ENCODE measurements around the gene ENGASE. TPM values are rescaled to one million over a fixed set of nuclear protein-coding genes. Genes with fewer than 3 reads are reported as not detected.
A peak's percentile ranks its signal among the peaks of the same experiment; 100 is the strongest.

The ENGASE gene
- total and polyA plus RNA-seq, 2 of the 4 experiments (the other 2 are of a cell fraction), result 3.9 to 12.1 TPM

DNA sequence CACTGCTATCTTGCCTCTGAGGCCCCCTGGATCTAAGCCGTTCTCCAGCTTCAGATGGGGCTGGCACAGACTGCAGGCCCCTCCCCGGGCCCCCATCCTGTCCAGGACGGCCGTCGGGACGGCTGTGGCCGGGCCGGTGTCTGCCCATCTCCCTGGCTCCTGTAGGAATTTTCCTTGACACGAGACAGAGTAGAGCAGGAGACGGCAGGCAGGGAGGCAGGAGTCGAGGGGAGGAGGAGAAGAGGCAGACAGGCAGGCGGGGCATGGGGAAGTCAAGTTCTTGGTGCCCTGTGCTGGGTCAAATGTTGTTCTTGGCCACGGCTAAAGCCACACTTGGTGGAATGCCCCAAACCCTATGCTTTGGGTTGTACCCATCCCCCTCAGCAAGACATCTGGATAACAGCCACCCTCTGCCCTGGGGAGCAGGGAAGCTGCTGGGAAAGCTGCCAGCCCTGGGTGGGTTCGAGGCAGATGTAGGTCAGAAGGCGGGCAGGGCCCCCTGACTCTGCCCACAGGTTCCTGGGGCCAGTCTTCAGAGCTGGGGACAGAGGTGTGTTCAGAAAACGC is 46.6 kb upstream of the ENGASE start:
- in situ Hi-C loops (cut with MboI; ENCODE audit: low sequenced_read_pairs), result no loop called here
- ATAC-seq (ENCODE audit: low read depth) (peak; percentile 3), DNase-seq (no peak)
- Histone ChIP-seq H2BK120ac (ENCODE audit: low read depth, low read length) (peak overlapping the region; percentile 92), H4K5ac (ENCODE audit: low read depth, low read length) (peak overlapping the region; percentile 88; the same call in 1 of the 2 replicates), H3K9me3 (ENCODE audit: control insufficient read depth, insufficient read depth, low read length) (no peaks in the 10 kb centered on the region), H3K23ac (ENCODE audit: low read depth, low read length) (no peak overlapping the region; the same call in 1 of the 2 replicates), H3K4me3 (ENCODE audit: insufficient read depth, low read depth, low read length) (no peak overlapping the region), H4K91ac (ENCODE audit: insufficient read depth, low read depth, low read length) (peak overlapping the region; percentile 79), H3K56ac (ENCODE audit: extremely low read depth, insufficient read depth, low read length) (no peak overlapping the region), H3K9ac (ENCODE audit: low read depth, low read length) (0 out of 2 replicates have a peak overlapping the region, but pooled peaks have one; percentile 0), H2AFZ (replicated peaks; ENCODE audit: low read length, poor library complexity) (peak overlapping the region; percentile 58), H3K18ac (ENCODE audit: low read depth, low read length) (peak overlapping the region; percentile 87), H4K8ac (ENCODE audit: low read depth in 2 of 2, low read length in 2 of 2) (peak overlapping the region; percentile 71 to 88; a peak in 2 of 4 replicates), H3K4me1 (ENCODE audit: control insufficient read depth, insufficient read depth, low read length) (peaks cover 27% of the 10 kb centered on the region), H2BK20ac (ENCODE audit: low read depth, low read length) (peak overlapping the region; percentile 93), H3K9me1 (ENCODE audit: insufficient read depth, low read length) (peaks cover 25% of the 10 kb centered on the region), H3K27me3 (ENCODE audit: control insufficient read depth, insufficient read depth, low read length) (no peaks in the 10 kb centered on the region), H3K4ac (ENCODE audit: low read depth, low read length) (peak overlapping the region; percentile 82), H2AK9ac (replicated peaks; ENCODE audit: low read depth, low read length, poor library complexity) (peak overlapping the region; percentile 59), H2BK5ac (ENCODE audit: low read depth, low read length, poor library complexity, severe bottlenecking) (no peak overlapping the region), H3K4me2 (ENCODE audit: low read depth, low read length) (no peak overlapping the region; the same call in 1 of the 2 replicates), H2BK15ac (ENCODE audit: low read depth, low read length) (peak overlapping the region; percentile 82; the same call in 2 of the 3 replicates), H4K20me1 (ENCODE audit: insufficient read depth, low read length) (no peaks in the 10 kb centered on the region), H2AK5ac (ENCODE audit: low read depth, low read length) (peak overlapping the region; percentile 96), H3K14ac (replicated peaks; ENCODE audit: low read depth, low read length) (peak overlapping the region; percentile 38; the same call in 1 of the 2 replicates), H3K27ac (ENCODE audit: insufficient read depth, low read length) (no peak overlapping the region; the same call in 1 of the 2 replicates), H3K79me1 (ENCODE audit: low read depth in 1 of 2, low read length in 2 of 2) (peaks cover 7 to 31% of the 10 kb centered on the region in 2 experiments; a peak in 2 of 4 replicates), H3K36me3 (ENCODE audit: control insufficient read depth, insufficient read depth, low read length) (no peaks in the 10 kb centered on the region)
- TF ChIP-seq, protein P1, sequence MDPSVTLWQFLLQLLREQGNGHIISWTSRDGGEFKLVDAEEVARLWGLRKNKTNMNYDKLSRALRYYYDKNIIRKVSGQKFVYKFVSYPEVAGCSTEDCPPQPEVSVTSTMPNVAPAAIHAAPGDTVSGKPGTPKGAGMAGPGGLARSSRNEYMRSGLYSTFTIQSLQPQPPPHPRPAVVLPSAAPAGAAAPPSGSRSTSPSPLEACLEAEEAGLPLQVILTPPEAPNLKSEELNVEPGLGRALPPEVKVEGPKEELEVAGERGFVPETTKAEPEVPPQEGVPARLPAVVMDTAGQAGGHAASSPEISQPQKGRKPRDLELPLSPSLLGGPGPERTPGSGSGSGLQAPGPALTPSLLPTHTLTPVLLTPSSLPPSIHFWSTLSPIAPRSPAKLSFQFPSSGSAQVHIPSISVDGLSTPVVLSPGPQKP (IDR thresholded peaks at IDR 0.05; ENCODE audit: borderline replicate concordance, low read depth, low read length), result no peak
- TF ChIP-seq BHLHE40 (IDR thresholded peaks at IDR 0.05; ENCODE audit: low read depth, low read length), result no peak
- TF ChIP-seq, protein P2, sequence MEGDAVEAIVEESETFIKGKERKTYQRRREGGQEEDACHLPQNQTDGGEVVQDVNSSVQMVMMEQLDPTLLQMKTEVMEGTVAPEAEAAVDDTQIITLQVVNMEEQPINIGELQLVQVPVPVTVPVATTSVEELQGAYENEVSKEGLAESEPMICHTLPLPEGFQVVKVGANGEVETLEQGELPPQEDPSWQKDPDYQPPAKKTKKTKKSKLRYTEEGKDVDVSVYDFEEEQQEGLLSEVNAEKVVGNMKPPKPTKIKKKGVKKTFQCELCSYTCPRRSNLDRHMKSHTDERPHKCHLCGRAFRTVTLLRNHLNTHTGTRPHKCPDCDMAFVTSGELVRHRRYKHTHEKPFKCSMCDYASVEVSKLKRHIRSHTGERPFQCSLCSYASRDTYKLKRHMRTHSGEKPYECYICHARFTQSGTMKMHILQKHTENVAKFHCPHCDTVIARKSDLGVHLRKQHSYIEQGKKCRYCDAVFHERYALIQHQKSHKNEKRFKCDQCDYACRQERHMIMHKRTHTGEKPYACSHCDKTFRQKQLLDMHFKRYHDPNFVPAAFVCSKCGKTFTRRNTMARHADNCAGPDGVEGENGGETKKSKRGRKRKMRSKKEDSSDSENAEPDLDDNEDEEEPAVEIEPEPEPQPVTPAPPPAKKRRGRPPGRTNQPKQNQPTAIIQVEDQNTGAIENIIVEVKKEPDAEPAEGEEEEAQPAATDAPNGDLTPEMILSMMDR (conservative IDR thresholded peaks at IDR 0.05; ENCODE audit: low read depth, low read length), result no peak
- no peak for TF ChIP-seq POLR2A (IDR thresholded peaks at IDR 0.05; ENCODE audit: low read depth, low read length)
- no peak for TF ChIP-seq RAD21 (IDR thresholded peaks at IDR 0.05; ENCODE audit: low read length)
- no peak for TF ChIP-seq RFX5 (IDR thresholded peaks at IDR 0.05; ENCODE audit: low read depth, low read length)
- TF ChIP-seq, protein P3, sequence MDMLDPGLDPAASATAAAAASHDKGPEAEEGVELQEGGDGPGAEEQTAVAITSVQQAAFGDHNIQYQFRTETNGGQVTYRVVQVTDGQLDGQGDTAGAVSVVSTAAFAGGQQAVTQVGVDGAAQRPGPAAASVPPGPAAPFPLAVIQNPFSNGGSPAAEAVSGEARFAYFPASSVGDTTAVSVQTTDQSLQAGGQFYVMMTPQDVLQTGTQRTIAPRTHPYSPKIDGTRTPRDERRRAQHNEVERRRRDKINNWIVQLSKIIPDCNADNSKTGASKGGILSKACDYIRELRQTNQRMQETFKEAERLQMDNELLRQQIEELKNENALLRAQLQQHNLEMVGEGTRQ (IDR thresholded peaks at IDR 0.05; ENCODE audit: low read depth, low read length), result no peak
- no peak for TF ChIP-seq NFE2L2 (IDR thresholded peaks at IDR 0.05; ENCODE audit: low read depth, low read length)
- TF ChIP-seq CHD1 (IDR thresholded peaks at IDR 0.05; ENCODE audit: low read depth, low read length), result no peak
- TF ChIP-seq MXI1 (IDR thresholded peaks at IDR 0.05; ENCODE audit: borderline replicate concordance, low read depth, low read length), result no peak
- TF ChIP-seq MAFK (IDR thresholded peaks at IDR 0.05; ENCODE audit: low read depth, low read length), result no peak
- TF ChIP-seq FOS (IDR thresholded peaks at IDR 0.05; ENCODE audit: low read depth, low read length), result no peak
- no TSS peak for BruUV-seq (replicated peaks)
- intact Hi-C loops (cut with micrococcal nuclease), result no loop called here
- POLR2A ChIA-PET (ENCODE audit: unreplicated experiment), result no interaction called here
- WGBS, 2 experiments (ENCODE audit: extremely low coverage in 2 of 2, insufficient read length in 1 of 2), result 17% methylated on average over 2 of the region's 16 CpGs; no CpG with 5 or more reads in 1 of the 2 experiments
- dilution Hi-C loops (cut with HindIII; ENCODE audit: low sequenced_read_pairs, unreplicated experiment), result no loop called here
- CTCF ChIA-PET, result interaction anchor here (0.7 to 1.0 kb wide), 2 partner anchors 33 to 50 kb away, joined by 3 read pairs; no protein-coding TSS in a partner anchor
